ENCODE data around the gene SEMA3F.

Gene SEMA3F

DNA sequence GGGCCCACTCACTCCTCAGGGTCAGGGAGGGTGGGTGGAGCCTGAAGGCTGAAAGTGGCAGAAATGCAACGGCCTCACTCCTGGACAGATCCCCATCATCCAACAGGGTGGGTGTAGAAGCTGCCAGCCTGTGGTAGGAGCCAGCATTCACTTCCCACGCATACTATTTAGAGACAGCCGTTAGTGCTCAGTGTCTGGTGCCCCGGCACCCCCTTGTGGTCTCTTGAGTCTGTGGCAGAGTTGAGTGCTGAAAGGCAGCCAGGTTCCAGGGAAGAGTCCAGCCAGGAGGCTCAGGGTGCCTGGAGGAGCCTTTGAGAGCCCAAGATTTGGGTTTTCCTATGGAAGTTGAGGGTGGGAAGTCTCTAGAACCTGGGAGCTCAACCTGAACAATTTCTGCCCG lies 34.1 kb downstream of the SEMA3F start:
- in situ Hi-C loops (cut with HindIII; ENCODE audit: low sequenced_read_pairs) = no loop called here
- DNase-seq (ENCODE audit: low read depth, low spot score) = peak; percentile 79
- TF ChIP-seq, protein P1, sequence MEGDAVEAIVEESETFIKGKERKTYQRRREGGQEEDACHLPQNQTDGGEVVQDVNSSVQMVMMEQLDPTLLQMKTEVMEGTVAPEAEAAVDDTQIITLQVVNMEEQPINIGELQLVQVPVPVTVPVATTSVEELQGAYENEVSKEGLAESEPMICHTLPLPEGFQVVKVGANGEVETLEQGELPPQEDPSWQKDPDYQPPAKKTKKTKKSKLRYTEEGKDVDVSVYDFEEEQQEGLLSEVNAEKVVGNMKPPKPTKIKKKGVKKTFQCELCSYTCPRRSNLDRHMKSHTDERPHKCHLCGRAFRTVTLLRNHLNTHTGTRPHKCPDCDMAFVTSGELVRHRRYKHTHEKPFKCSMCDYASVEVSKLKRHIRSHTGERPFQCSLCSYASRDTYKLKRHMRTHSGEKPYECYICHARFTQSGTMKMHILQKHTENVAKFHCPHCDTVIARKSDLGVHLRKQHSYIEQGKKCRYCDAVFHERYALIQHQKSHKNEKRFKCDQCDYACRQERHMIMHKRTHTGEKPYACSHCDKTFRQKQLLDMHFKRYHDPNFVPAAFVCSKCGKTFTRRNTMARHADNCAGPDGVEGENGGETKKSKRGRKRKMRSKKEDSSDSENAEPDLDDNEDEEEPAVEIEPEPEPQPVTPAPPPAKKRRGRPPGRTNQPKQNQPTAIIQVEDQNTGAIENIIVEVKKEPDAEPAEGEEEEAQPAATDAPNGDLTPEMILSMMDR (IDR thresholded peaks at IDR 0.05; ENCODE audit: low read depth, low read length) = peak; percentile 94
- H3K4me3 ChIP-seq (ENCODE audit: low read depth, low read length) = no peak overlapping the region

DNA sequence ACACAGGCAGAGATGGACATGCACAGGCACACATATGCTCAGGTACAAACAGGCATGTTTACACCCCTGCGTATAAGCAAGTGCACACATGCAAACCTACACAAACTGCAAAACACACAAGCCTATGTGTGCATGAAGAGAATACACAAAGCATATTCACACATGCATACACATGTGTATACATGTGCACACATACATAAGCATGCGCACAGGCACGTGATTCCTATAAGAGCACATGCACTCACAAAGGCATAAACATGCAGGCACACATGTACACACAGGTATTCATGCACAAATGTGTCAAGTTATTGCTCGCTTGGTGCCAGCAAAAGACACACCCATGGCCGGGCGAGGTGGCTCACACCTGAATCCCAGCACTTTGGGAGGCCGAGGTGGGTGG lies 34.9 kb downstream of the SEMA3F start:
- TF ChIP-seq, protein P1 (IDR thresholded peaks at IDR 0.05; ENCODE audit: low read depth, low read length) = no peak

DNA sequence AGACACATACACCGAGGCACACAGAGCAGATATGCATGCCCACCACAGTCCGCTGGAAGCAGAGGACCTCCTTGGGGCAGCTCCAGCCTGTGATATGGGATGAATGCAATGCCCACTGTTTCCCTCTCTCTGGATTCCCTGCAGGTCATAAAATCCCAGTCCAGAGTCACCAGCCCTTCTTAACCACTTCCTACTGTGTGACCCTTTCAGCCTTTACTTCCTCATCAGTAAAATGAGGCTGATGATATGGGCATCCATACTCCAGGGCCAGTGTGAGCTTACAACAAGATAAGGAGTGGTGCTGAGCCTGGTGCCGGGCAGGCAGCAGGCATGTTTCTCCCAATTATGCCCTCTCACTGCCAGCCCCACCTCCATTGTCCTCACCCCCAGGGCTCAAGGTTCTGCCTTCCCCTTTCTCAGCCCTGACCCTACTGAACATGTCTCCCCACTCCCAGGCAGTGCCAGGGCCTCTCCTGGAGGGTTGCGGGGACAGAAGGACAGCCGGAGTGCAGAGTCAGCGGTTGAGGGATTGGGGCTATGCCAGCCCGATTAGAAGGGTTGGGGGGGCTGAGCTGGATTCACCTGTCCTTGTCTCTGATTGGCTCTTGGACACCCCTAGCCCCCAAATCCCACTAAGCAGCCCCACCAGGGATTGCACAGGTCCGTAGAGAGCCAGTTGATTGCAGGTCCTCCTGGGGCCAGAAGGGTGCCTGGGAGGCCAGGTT lies 36.0 kb downstream of the SEMA3F start, which contains the start of gene GNAT1:
GNAT1 (plus strand) TSS at position 675 of the 725 bp plus-strand sequence. CDS start 116 bp downstream, outside the sequence.
- in situ Hi-C loops (cut with HindIII; ENCODE audit: low sequenced_read_pairs) = no loop called here
- DNase-seq (ENCODE audit: low read depth, low spot score) = no peak
- no peak within 1 kb of the TSS for H3K4me3 ChIP-seq (ENCODE audit: low read depth, low read length)
- TF ChIP-seq, protein P1 (IDR thresholded peaks at IDR 0.05; ENCODE audit: low read depth, low read length) = no peak

More for the DNA sequence above, 34.9 kb downstream of the SEMA3F start:
- no peak for DNase-seq (ENCODE audit: low read depth, low spot score)
- in situ Hi-C loops (cut with HindIII; ENCODE audit: low sequenced_read_pairs) = no loop called here
- H3K4me3 ChIP-seq (ENCODE audit: low read depth, low read length) = no peak overlapping the region

DNA sequence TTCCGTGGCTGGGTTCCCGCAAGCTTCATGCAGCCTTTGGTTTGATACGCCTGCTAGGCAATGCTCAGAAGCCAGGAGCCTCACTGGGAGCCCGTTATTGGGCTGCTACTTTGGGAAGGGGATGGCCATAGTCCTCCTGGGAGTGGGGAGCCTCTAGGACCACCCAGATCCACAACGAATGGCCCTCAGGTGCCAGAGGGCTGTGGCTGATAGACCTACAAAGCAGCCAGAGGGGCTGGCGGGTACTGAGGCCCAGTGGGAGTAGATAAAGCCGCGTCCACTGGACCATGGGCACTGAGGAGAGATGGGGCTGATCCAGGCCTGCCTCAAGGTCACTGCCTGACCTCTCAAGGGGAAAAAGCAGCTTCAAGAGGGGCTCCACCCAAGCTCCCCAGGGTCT lies 37.0 kb downstream of the SEMA3F start:
- no peak for DNase-seq (ENCODE audit: low read depth, low spot score)

DNA sequence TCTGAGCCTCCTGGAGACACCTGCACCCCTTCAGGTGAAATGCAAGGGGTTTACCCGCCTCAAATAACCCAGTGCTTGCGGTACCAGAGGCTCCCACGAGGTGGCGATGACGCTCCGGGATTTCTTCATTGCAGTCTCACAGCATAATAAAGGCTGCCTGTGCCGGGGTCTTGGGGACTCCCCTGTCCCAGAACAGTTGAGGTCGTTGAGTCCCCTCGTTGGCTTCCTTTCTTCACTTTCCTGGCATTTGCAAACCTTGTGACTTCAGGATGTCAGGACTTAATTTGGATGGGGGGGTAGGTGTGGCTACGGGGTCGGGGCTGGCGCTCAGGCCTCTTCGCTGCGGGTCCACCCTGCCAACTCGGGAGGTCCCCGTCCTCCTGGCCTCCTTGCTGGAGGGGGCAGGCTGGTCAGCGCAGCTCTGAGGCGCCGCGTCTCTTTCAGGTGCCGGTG lies 37.6 kb downstream of the SEMA3F start:
- in situ Hi-C loops (cut with HindIII; ENCODE audit: low sequenced_read_pairs) = no loop called here
- TF ChIP-seq, protein P1 (IDR thresholded peaks at IDR 0.05; ENCODE audit: low read depth, low read length) = peak; percentile 95
- H3K4me3 ChIP-seq (ENCODE audit: low read depth, low read length) = no peak overlapping the region
- peak; percentile 44 for DNase-seq (ENCODE audit: low read depth, low spot score)

More for the DNA sequence above, 37.0 kb downstream of the SEMA3F start:
- H3K4me3 ChIP-seq (ENCODE audit: low read depth, low read length) = no peak overlapping the region
- TF ChIP-seq, protein P1 (IDR thresholded peaks at IDR 0.05; ENCODE audit: low read depth, low read length) = no peak
- in situ Hi-C loops (cut with HindIII; ENCODE audit: low sequenced_read_pairs) = no loop called here

DNA sequence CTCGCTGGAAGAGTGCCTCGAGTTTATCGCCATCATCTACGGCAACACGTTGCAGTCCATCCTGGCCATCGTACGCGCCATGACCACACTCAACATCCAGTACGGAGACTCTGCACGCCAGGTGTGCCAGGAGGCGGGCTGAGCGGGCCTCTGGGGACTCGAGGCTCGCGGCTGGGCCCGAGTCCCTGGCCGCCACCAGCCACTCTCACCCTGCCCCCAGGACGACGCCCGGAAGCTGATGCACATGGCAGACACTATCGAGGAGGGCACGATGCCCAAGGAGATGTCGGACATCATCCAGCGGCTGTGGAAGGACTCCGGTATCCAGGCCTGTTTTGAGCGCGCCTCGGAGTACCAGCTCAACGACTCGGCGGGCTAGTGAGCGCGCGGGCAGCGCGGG lies 38.2 kb downstream of the SEMA3F start:
- no peak for DNase-seq (ENCODE audit: low read depth, low spot score)
- TF ChIP-seq, protein P1 (IDR thresholded peaks at IDR 0.05; ENCODE audit: low read depth, low read length) = no peak
- no peak overlapping the region for H3K4me3 ChIP-seq (ENCODE audit: low read depth, low read length)
- in situ Hi-C loops (cut with HindIII; ENCODE audit: low sequenced_read_pairs) = no loop called here

Measured in astrocyte of the spinal cord (primary cell).